ENCODE measurements around the gene SORL1. TPM values are rescaled to one million over a fixed set of nuclear protein-coding genes. Genes with fewer than 3 reads are reported as not detected.

SORL1 gene
- total and polyA plus RNA-seq, 2 of the 13 experiments (the other 11 are each of a cell fraction or from before 2014, with no cell fraction given) = 21.3 to 148 TPM

DNA sequence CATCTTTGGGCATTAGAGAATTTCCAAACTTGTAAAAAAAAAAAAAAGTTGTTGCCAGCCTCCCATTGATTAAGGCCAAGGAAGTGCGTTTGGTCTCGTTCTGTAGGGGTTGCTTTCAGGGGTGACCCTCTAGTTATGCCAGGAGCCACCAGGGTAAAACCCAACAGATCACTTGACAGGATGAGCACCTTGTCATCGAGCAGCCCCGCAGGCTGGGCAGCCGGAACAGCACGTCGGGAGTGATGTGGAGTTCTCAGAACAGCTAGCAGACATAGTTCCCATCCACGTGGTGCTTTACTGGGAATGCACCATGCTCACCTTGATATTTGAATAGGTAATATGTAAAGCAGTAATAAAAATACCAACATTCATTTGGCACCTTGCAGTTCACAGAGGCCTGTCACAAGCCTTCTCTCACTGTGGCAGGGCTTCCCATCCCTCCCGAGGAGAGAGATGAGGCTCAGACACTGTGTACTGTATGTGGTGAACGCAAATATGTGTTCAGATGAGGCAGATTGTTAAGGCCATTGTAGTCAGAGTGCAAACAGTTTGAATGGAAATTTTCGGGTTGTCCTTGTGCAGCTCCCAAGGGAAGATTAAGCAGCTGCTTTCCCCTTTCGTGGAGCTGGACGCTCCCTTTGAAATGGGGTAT is 71.6 kb downstream of the SORL1 start:
- Histone ChIP-seq H3K4me3 (replicated peaks in 1 of 3; ENCODE audit: insufficient read depth in 1 of 3, low read depth in 2 of 3, low read length in 3 of 3) (no peak overlapping the region), H3K27me3 (ENCODE audit: control insufficient read depth in 1 of 2, insufficient read depth in 2 of 2, low read length in 2 of 2) (no peaks in the 10 kb centered on the region), H3K36me3 (replicated peaks in 1 of 2; ENCODE audit: control insufficient read depth in 1 of 2, insufficient read depth in 2 of 2, low read length in 2 of 2) (peaks cover 32 to 71% of the 10 kb centered on the region in 2 experiments), H3K4me1 (ENCODE audit: insufficient read depth, low read length) (no peaks in the 10 kb centered on the region), H3K9ac (ENCODE audit: insufficient read depth, low read depth, low read length) (no peak overlapping the region), H3K79me2 (ENCODE audit: insufficient read depth, low read length) (no peaks in the 10 kb centered on the region), H4K20me1 (ENCODE audit: insufficient read depth, low read length) (peaks cover 7% of the 10 kb centered on the region; the same call in 1 of the 2 replicates), H3K27ac (ENCODE audit: extremely low read length, insufficient read depth, low read length) (no peak overlapping the region), H3K4me2 (ENCODE audit: low read depth, low read length) (no peak overlapping the region), H3K9me3 (ENCODE audit: low read length) (no peaks in the 10 kb centered on the region), H2AFZ (ENCODE audit: low read length) (no peak overlapping the region)
- 93% methylated on average over 13 of the region's 13 CpGs for WGBS (ENCODE audit: low lambda C conversion rate)
- BruUV-seq (replicated peaks) = no TSS peak
- intact Hi-C loops (cut with micrococcal nuclease; ENCODE audit: unreplicated experiment) = no loop called here
- ChIA-PET POLR2A (no interaction called here), CTCF (ENCODE audit: low intra/inter-chr PET ratio, low total read pairs) (no interaction called here)
- ATAC-seq = peak; percentile 64
- peak; percentile 21 for DNase-seq (ENCODE audit: low spot score)
- TF ChIP-seq ZNF367 (CRISPR knock-in tag; IDR thresholded peaks at IDR 0.05; ENCODE audit: borderline replicate concordance) (no peak), SOX13 (IDR thresholded peaks at IDR 0.05) (no peak), SOX13 (CRISPR knock-in tag; conservative IDR thresholded peaks at IDR 0.05 in 1 of 2, IDR thresholded peaks at IDR 0.05 in 1 of 2) (0 out of 4 replicates have a peak, but pooled peaks of 1 of the 2 experiments have one; percentile 39), SIN3B (IDR thresholded peaks at IDR 0.05; ENCODE audit: low read length) (no peak), SOX6 (IDR thresholded peaks at IDR 0.05) (no peak), SOX6 (CRISPR knock-in tag; IDR thresholded peaks at IDR 0.05) (0 out of 2 replicates have a peak, but pooled peaks have one; percentile 22), TCF12 (IDR thresholded peaks at IDR 0.05) (no peak), TCF12 (CRISPR knock-in tag; IDR thresholded peaks at IDR 0.05) (no peak), SETDB1 (CRISPR knock-in tag; IDR thresholded peaks at IDR 0.05; ENCODE audit: borderline replicate concordance) (no peak), NFATC3 (CRISPR knock-in tag; IDR thresholded peaks at IDR 0.05) (no peak), ZKSCAN1 (IDR thresholded peaks at IDR 0.05; ENCODE audit: low read length) (no peak), ZNF383 (CRISPR knock-in tag; IDR thresholded peaks at IDR 0.05; ENCODE audit: borderline replicate concordance) (no peak), ZNF101 (CRISPR knock-in tag; IDR thresholded peaks at IDR 0.05; ENCODE audit: borderline replicate concordance, low read depth) (no peak), JUND (CRISPR knock-in tag; IDR thresholded peaks at IDR 0.05) (no peak)
- TF ChIP-seq, protein P1, sequence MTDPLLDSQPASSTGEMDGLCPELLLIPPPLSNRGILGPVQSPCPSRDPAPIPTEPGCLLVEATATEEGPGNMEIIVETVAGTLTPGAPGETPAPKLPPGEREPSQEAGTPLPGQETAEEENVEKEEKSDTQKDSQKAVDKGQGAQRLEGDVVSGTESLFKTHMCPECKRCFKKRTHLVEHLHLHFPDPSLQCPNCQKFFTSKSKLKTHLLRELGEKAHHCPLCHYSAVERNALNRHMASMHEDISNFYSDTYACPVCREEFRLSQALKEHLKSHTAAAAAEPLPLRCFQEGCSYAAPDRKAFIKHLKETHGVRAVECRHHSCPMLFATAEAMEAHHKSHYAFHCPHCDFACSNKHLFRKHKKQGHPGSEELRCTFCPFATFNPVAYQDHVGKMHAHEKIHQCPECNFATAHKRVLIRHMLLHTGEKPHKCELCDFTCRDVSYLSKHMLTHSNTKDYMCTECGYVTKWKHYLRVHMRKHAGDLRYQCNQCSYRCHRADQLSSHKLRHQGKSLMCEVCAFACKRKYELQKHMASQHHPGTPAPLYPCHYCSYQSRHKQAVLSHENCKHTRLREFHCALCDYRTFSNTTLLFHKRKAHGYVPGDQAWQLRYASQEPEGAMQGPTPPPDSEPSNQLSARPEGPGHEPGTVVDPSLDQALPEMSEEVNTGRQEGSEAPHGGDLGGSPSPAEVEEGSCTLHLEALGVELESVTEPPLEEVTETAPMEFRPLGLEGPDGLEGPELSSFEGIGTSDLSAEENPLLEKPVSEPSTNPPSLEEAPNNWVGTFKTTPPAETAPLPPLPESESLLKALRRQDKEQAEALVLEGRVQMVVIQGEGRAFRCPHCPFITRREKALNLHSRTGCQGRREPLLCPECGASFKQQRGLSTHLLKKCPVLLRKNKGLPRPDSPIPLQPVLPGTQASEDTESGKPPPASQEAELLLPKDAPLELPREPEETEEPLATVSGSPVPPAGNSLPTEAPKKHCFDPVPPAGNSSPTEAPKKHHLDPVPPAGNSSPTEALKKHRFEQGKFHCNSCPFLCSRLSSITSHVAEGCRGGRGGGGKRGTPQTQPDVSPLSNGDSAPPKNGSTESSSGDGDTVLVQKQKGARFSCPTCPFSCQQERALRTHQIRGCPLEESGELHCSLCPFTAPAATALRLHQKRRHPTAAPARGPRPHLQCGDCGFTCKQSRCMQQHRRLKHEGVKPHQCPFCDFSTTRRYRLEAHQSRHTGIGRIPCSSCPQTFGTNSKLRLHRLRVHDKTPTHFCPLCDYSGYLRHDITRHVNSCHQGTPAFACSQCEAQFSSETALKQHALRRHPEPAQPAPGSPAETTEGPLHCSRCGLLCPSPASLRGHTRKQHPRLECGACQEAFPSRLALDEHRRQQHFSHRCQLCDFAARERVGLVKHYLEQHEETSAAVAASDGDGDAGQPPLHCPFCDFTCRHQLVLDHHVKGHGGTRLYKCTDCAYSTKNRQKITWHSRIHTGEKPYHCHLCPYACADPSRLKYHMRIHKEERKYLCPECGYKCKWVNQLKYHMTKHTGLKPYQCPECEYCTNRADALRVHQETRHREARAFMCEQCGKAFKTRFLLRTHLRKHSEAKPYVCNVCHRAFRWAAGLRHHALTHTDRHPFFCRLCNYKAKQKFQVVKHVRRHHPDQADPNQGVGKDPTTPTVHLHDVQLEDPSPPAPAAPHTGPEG (CRISPR knock-in tag; IDR thresholded peaks at IDR 0.05) = no peak
- TF ChIP-seq, protein P2, sequence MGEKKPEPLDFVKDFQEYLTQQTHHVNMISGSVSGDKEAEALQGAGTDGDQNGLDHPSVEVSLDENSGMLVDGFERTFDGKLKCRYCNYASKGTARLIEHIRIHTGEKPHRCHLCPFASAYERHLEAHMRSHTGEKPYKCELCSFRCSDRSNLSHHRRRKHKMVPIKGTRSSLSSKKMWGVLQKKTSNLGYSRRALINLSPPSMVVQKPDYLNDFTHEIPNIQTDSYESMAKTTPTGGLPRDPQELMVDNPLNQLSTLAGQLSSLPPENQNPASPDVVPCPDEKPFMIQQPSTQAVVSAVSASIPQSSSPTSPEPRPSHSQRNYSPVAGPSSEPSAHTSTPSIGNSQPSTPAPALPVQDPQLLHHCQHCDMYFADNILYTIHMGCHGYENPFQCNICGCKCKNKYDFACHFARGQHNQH (CRISPR knock-in tag; IDR thresholded peaks at IDR 0.05) = no peak
- TF ChIP-seq, protein P3, sequence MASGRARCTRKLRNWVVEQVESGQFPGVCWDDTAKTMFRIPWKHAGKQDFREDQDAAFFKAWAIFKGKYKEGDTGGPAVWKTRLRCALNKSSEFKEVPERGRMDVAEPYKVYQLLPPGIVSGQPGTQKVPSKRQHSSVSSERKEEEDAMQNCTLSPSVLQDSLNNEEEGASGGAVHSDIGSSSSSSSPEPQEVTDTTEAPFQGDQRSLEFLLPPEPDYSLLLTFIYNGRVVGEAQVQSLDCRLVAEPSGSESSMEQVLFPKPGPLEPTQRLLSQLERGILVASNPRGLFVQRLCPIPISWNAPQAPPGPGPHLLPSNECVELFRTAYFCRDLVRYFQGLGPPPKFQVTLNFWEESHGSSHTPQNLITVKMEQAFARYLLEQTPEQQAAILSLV (CRISPR knock-in tag; IDR thresholded peaks at IDR 0.05; ENCODE audit: borderline replicate concordance) = no peak
- in situ Hi-C loops (cut with HindIII; ENCODE audit: extremely low pct_ligation_motif_present, low pct_unique_long_range_greater_than_20kb) = no loop called here
- no peak for FAIRE-seq

Measured in HepG2 (cell line).